Activated CD4-positive, CD25-positive, alpha-beta regulatory T cell treated with anti-CD3 and anti-CD28 coated beads, Interleukin-2, amount 50 U/mL, for 16 hours (primary cell): ENCODE measurements around the gene ALKBH8.
"Not testable (repeated sequence)": the region's sequence is repeated elsewhere in the genome, so short reads cannot be mapped to it uniquely, and the experiment has no call there.

Experiments used
- DNase-seq: peaks from one replicate; pipeline ENCODE4 v3.0.0-alpha.2; 2020; ENCODE audit warnings: low read depth, low spot score

The ALKBH8 gene

GRCh38 chr11:107579169-107579568 lies 13.6 kb upstream of the ALKBH8 start:
- DNase-seq, result not testable (repeated sequence)

GRCh38 chr11:107577346-107577711 lies 11.8 kb upstream of the ALKBH8 start:
- no peak for DNase-seq

- peak; percentile 28 for DNase-seq
Measured at GRCh38 chr11:107576497-107577345, 11.2 kb upstream of the ALKBH8 start.

- DNase-seq, result no peak
Measured at GRCh38 chr11:107573438-107573837, 7.9 kb upstream of the ALKBH8 start.

- no peak for DNase-seq
Measured at GRCh38 chr11:107570015-107570414, 4.5 kb upstream of the ALKBH8 start.

- no peak for DNase-seq
Measured at GRCh38 chr11:107567739-107568335, 2.3 kb upstream of the ALKBH8 start.

GRCh38 chr11:107566569-107566968 lies 1.0 kb upstream of the ALKBH8 start:
- no peak for DNase-seq

- not testable (repeated sequence) for DNase-seq
Measured at GRCh38 chr11:107565955-107566501, 493 bp upstream of the ALKBH8 start.

GRCh38 chr11:107564877-107565218 lies 687 bp downstream of the ALKBH8 start:
- no peak for DNase-seq

GRCh38 chr11:107563702-107564101 lies 1.8 kb downstream of the ALKBH8 start:
- DNase-seq, result no peak

- DNase-seq, result no peak
Measured at GRCh38 chr11:107562647-107563208, 2.8 kb downstream of the ALKBH8 start.

GRCh38 chr11:107561688-107562087 lies 3.8 kb downstream of the ALKBH8 start:
- no peak for DNase-seq

- DNase-seq, result no peak
Measured at GRCh38 chr11:107550304-107550703, 15.2 kb downstream of the ALKBH8 start.

GRCh38 chr11:107549954-107550285 lies 15.6 kb downstream of the ALKBH8 start:
- no peak for DNase-seq

- no peak for DNase-seq
Measured at GRCh38 chr11:107549253-107549953, 16.1 kb downstream of the ALKBH8 start.

- no peak for DNase-seq
Measured at GRCh38 chr11:107547961-107548360, 17.6 kb downstream of the ALKBH8 start.

GRCh38 chr11:107545101-107545514 lies 20.4 kb downstream of the ALKBH8 start:
- DNase-seq, result no peak

GRCh38 chr11:107538821-107539220 lies 26.7 kb downstream of the ALKBH8 start:
- no peak for DNase-seq

- no peak for DNase-seq
Measured at GRCh38 chr11:107538239-107538638, 27.3 kb downstream of the ALKBH8 start.

GRCh38 chr11:107537155-107537554 lies 28.4 kb downstream of the ALKBH8 start:
- DNase-seq, result not testable (repeated sequence)

GRCh38 chr11:107526197-107526596 lies 39.3 kb downstream of the ALKBH8 start:
- DNase-seq, result no peak

GRCh38 chr11:107508858-107509244 lies 56.7 kb downstream of the ALKBH8 start:
- no peak for DNase-seq
